GM15510 (cell line): Measurements from ENCODE around the gene ACOT8.
A peak's percentile ranks its signal among the peaks of the same experiment; 100 is the strongest.

Source experiments
- POLR2A ChIP-seq: IDR thresholded peaks from 3 replicates; pipeline ENCODE4 v1.6.1; 2011; ENCODE audit warnings: borderline replicate concordance; ENCODE audit not compliant: insufficient read length; ENCODE audit errors: extremely low read depth

Gene ACOT8

GRCh38 chr20:45890985-45891983 is 34.1 kb upstream of the ACOT8 start, which contains the start of the genes CTSA and NEURL2:
TSS of gene CTSA (plus strand) at chr20:45891335. CDS start at chr20:45891569, 234 bp downstream.
TSS of gene NEURL2 (minus strand) at chr20:45891208. CDS start at chr20:45890991, 217 bp downstream.
- peak; percentile 76 for TF ChIP-seq POLR2A

- TF ChIP-seq POLR2A = no peak
These were observed 33.1 kb upstream of the ACOT8 start for GRCh38 chr20:45890077-45890984.

- no peak for TF ChIP-seq POLR2A
These were observed 31.5 kb upstream of the ACOT8 start for GRCh38 chr20:45888681-45889080.

- no peak for TF ChIP-seq POLR2A
These were observed 30.1 kb upstream of the ACOT8 start, which contains the start of gene SPATA25 for GRCh38 chr20:45887346-45887715. TSS of gene SPATA25 (minus strand) at chr20:45887622. CDS start at chr20:45887590, 32 bp downstream.

- TF ChIP-seq POLR2A = no peak
These were observed 29.6 kb upstream of the ACOT8 start for GRCh38 chr20:45886590-45887345.

GRCh38 chr20:45883100-45883469 is 25.9 kb upstream of the ACOT8 start:
- no peak for TF ChIP-seq POLR2A

- no peak for TF ChIP-seq POLR2A
These were observed 25.4 kb upstream of the ACOT8 start for GRCh38 chr20:45882469-45883099.

GRCh38 chr20:45880988-45881788 is 24.0 kb upstream of the ACOT8 start, which contains the start of gene ZSWIM1:
TSS of gene ZSWIM1 (plus strand) at chr20:45881227. CDS start at chr20:45882593, 1,366 bp downstream.
- peak; percentile 82 for TF ChIP-seq POLR2A

- TF ChIP-seq POLR2A = no peak
These were observed 21.0 kb upstream of the ACOT8 start for GRCh38 chr20:45878076-45878761.

GRCh38 chr20:45874576-45874975 is 17.4 kb upstream of the ACOT8 start:
- TF ChIP-seq POLR2A = no peak

GRCh38 chr20:45873409-45874103 is 16.4 kb upstream of the ACOT8 start:
- no peak for TF ChIP-seq POLR2A

GRCh38 chr20:45872626-45873025 is 15.4 kb upstream of the ACOT8 start:
- no peak for TF ChIP-seq POLR2A
